K562 (cell line): Measurements from ENCODE around the gene NTRK2. TPM values are rescaled to one million over a fixed set of nuclear protein-coding genes. Genes with fewer than 3 reads are reported as not detected.

ENCODE experiments used
- ATAC-seq: fragments of 200-7000 bp; cut with Tn5 transposase; 3 replicates; pipeline ENCODE4 v1.9.1; 2020; ENCODE audit warnings: moderate library complexity
- BruUV-seq: library from RNA; stranded (reverse); fragments of 400-500 nt; replicated peaks from 2 replicates; lab custom pipeline; 2021; lab: Mats Ljungman, UMichigan
- CTCF ChIA-PET: fragments of 300-600 bp; formaldehyde crosslinking; extraction: SDS; loops from one replicate; lab custom pipeline; 2021; ENCODE audit warnings: low intra/inter-chr PET ratio; lab: Yijun Ruan, JAX
- POLR2A ChIA-PET: fragments of 300-600, 350-650 bp; sonication (Branson Sonifier 250); formaldehyde crosslinking; extraction: SDS; loops from one replicate; lab custom pipeline; 2021; ENCODE audit warnings: antibody characterized with exemption, inconsistent platforms; lab: Yijun Ruan, JAX
- DNase-seq, 4 experiments: peaks; one replicate each; pipeline versions ENCODE4 v3.0.0 to v3.0.0-alpha.2; 2011 to 2018; ENCODE audit warnings: low spot score in 3 of 4, mixed read lengths in 3 of 4; ENCODE audit errors: extremely low read depth in 1 of 4
- FAIRE-seq: peaks from 2 replicates; lab custom pipeline; 2011; peaks lifted over from hg19 to GRCh38; lab: Jason Lieb, UNC
- H2AFZ ChIP-seq: 2 replicates; pipeline ENCODE4 v1.6.0; 2011; ENCODE audit warnings: low read depth, low read length, control low read depth, inconsistent platforms
- H3K27ac ChIP-seq: fragments of 200-600 bp; 3 replicates; pipeline ENCODE4 v1.8.0; 2011; ENCODE audit warnings: low read depth, mild to moderate bottlenecking, control low read depth, inconsistent platforms, low read length, moderate library complexity, mixed read lengths; ENCODE audit errors: extremely low read depth
- H3K27me3 ChIP-seq, 2 experiments: fragments of 300-600 bp in 1 of 2; 2 replicates in 1 of 2; 3 replicates in 1 of 2; pipeline versions ENCODE4 v1.6.0 to v1.8.0; 2011; ENCODE audit warnings: inconsistent platforms in 2 of 2, low read length in 2 of 2, mild to moderate bottlenecking in 1 of 2, mixed read lengths in 1 of 2, moderate library complexity in 1 of 2; ENCODE audit not compliant: control insufficient read depth in 2 of 2, insufficient read depth in 2 of 2
- H3K36me3 ChIP-seq: fragments of 300-600 bp; 3 replicates; pipeline ENCODE4 v1.8.0; 2011; ENCODE audit warnings: mild to moderate bottlenecking, low read length, inconsistent platforms; ENCODE audit not compliant: control insufficient read depth, insufficient read depth
- H3K4me1 ChIP-seq, 2 experiments: fragments of 200-600 bp in 1 of 2; replicated peaks in 1 of 2; 2 replicates in 1 of 2; 3 replicates in 1 of 2; pipeline versions ENCODE4 v1.5.1 to v1.8.0; 2011; ENCODE audit warnings: inconsistent platforms in 2 of 2, low read length in 2 of 2, mild to moderate bottlenecking in 1 of 2, mixed read lengths in 1 of 2, moderate library complexity in 1 of 2; ENCODE audit not compliant: control insufficient read depth in 2 of 2, insufficient read depth in 2 of 2
- H3K4me2 ChIP-seq: 2 replicates; pipeline ENCODE4 v1.6.1; 2011; ENCODE audit warnings: low read length, control low read depth, inconsistent platforms, mixed read lengths; ENCODE audit not compliant: insufficient read depth
- H3K4me3 ChIP-seq: fragments of 200-600 bp; sonication (generic), shearing (Covaris generic); 2 replicates; pipeline ENCODE4 v1.5.1; 2016; ENCODE audit warnings: control low read depth, inconsistent platforms
- H3K79me2 ChIP-seq: fragments of 200-600 bp; 3 replicates; pipeline ENCODE4 v1.8.0; 2011; ENCODE audit warnings: low read length, inconsistent platforms; ENCODE audit not compliant: control insufficient read depth, insufficient read depth
- H3K9ac ChIP-seq, 2 experiments: 2 replicates each; pipeline versions ENCODE4 v1.6.0 to v1.6.1; 2011; ENCODE audit warnings: low read depth in 2 of 2, low read length in 2 of 2, control low read depth in 1 of 2, inconsistent platforms in 1 of 2, mild to moderate bottlenecking in 1 of 2, mixed read lengths in 1 of 2; ENCODE audit not compliant: insufficient read depth in 1 of 2
- H3K9me1 ChIP-seq: one replicate; pipeline ENCODE4 v1.6.0; 2011; ENCODE audit warnings: inconsistent platforms, mild to moderate bottlenecking, low read length, moderate library complexity; ENCODE audit not compliant: control insufficient read depth, insufficient read depth
- H3K9me3 ChIP-seq: replicated peaks from 2 replicates; pipeline ENCODE4 v1.5.1; 2011; ENCODE audit warnings: low read depth, low read length, inconsistent platforms; ENCODE audit not compliant: control insufficient read depth, insufficient read depth
- H4K20me1 ChIP-seq: replicated peaks from 2 replicates; pipeline ENCODE4 v1.6.1; 2011; ENCODE audit warnings: low read length, inconsistent platforms, mixed read lengths; ENCODE audit not compliant: control insufficient read depth, insufficient read depth
- CBX5 ChIP-seq: IDR thresholded peaks from 2 replicates; pipeline ENCODE4 v1.6.1; 2014; ENCODE audit warnings: low read depth, borderline replicate concordance
- HIVEP1 ChIP-seq: fragments of 250-450 bp; sonication (Bioruptor Pico); IDR thresholded peaks from 2 replicates; pipeline ENCODE4 v1.4.0; 2020; ENCODE audit warnings: mild to moderate bottlenecking
- KDM2B ChIP-seq: fragments of 250-450 bp; sonication (Bioruptor Pico); IDR thresholded peaks from 2 replicates; pipeline ENCODE4 v1.8.0; 2021; ENCODE audit warnings: mild to moderate bottlenecking, moderate library complexity
- MAZ ChIP-seq, 2 experiments: fragments of 450-650 bp in 1 of 2; sonication (generic) in 1 of 2; formaldehyde crosslinking; IDR thresholded peaks in 1 of 2; conservative IDR thresholded peaks in 1 of 2; 2 replicates each; pipeline versions ENCODE4 v1.4.0 to v1.5.0; 2020; ENCODE audit warnings: mild to moderate bottlenecking in 1 of 2, missing genetic modification reagents in 1 of 2
- MLX ChIP-seq, 2 experiments: fragments of 450-650 bp in 1 of 2; sonication (generic) in 1 of 2; formaldehyde crosslinking; conservative IDR thresholded peaks; 2 replicates each; pipeline versions ENCODE4 v1.4.0 to v1.8.1; 2020 to 2022; ENCODE audit warnings: mild to moderate bottlenecking in 1 of 2, missing genetic modification reagents in 1 of 2
- POLR3G ChIP-seq: IDR thresholded peaks from 2 replicates; pipeline ENCODE4 v1.6.1; 2011; ENCODE audit not compliant: insufficient read length, insufficient replicate concordance; ENCODE audit errors: extremely low read depth
- U2AF2 ChIP-seq: fragments of 200-400 bp; formaldehyde crosslinking; optimal IDR thresholded peaks from 2 replicates; pipeline ENCODE3; 2017; ENCODE audit warnings: low read depth, mild to moderate bottlenecking, low read length
- WGBS: fragments of 100-300 bp; shearing (Covaris generic); methylation state at CpG from one replicate; pipeline ENCODE4 v1.1.6; 2016; ENCODE audit warnings: low coverage, mixed read lengths; ENCODE audit not compliant: insufficient coverage; ENCODE audit errors: missing lambda C conversion rate; 5-methylcytosine and 5-hydroxymethylcytosine counted together
- in situ Hi-C: fragments of 300-500 bp; cut with MboI; formaldehyde crosslinking; loops from 4 replicates; pipeline ENCODE4 v1.15.0; 2018; ENCODE audit warnings: inconsistent platforms, mixed read lengths
- intact Hi-C: fragments of 100-400 bp; cut with micrococcal nuclease; formaldehyde crosslinking; loops from 2 replicates; pipeline ENCODE4 v1.14.2; 2022
- polyA plus RNA-seq, 8 experiments: library from polyadenylated mRNA; depleted of rRNA in 4 of 8; stranded (reverse) in 5 of 8; unstranded in 3 of 8; fragments of >200 nt; fragmentation: Nextera tagmentation in 2 of 8; fragmentation: Illumina TruSeq in 1 of 8; extraction: Ambion mirVana in 2 of 8; extraction: Trizol in 1 of 8; gene quantifications; 2 replicates each; pipeline versions ENCODE4 v1.2.1 to v1.2.3, GENCODE V29; 2011 to 2014; ENCODE audit warnings: inconsistent platforms in 1 of 8, missing spikeins in 1 of 8
- total RNA-seq, 7 experiments: library from RNA; depleted of rRNA in 6 of 7; stranded (reverse); fragments of >200 nt in 6 of 7; fragmentation: Illumina TruSeq in 2 of 7; extraction: Trizol in 2 of 7; gene quantifications; 2 replicates each; pipeline versions ENCODE4 v1.2.1 to v1.2.3, GENCODE V29; 2011 to 2021; ENCODE audit warnings: low replicate concordance in 1 of 7
- TF ChIP-seq, protein P1 (sequence below): fragments of 250-450 bp; sonication (Bioruptor Pico); IDR thresholded peaks from 2 replicates; pipeline ENCODE4 v1.4.0; 2020
- TF ChIP-seq, protein P2 (sequence below): sonication (generic); formaldehyde crosslinking; IDR thresholded peaks from 2 replicates; pipeline ENCODE4 v1.8.0; 2022; ENCODE audit warnings: missing genetic modification reagents, mild to moderate bottlenecking, moderate library complexity, borderline replicate concordance
- TF ChIP-seq, protein P3 (sequence below): fragments of 450-650 bp; IDR thresholded peaks from 2 replicates; pipeline ENCODE4 v1.6.1; 2017; ENCODE audit warnings: antibody characterized with exemption, mild to moderate bottlenecking
- TF ChIP-seq, protein P4 (sequence below): IDR thresholded peaks from 2 replicates; pipeline ENCODE4 v1.6.1; 2011; ENCODE audit warnings: borderline replicate concordance, low read depth, mild to moderate bottlenecking, moderate library complexity, low read length; ENCODE audit not compliant: insufficient read depth, poor library complexity, severe bottlenecking

NTRK2 gene
- total and polyA plus RNA-seq, 9 of the 15 experiments (the other 6 are each of a cell fraction or from before 2014, with no cell fraction given), result not detected

GRCh38 chr9:85038824-85039608, 369.5 kb downstream of the NTRK2 start:
- CTCF ChIA-PET, result no interaction called here
- ATAC-seq (no peak), FAIRE-seq (no peak), DNase-seq (no peak)
- H3K9me1 ChIP-seq, result no peaks in the 10 kb centered on the region
- no peak overlapping the region for H3K4me3 ChIP-seq
- no peaks in the 10 kb centered on the region for H3K27me3 ChIP-seq
- in situ Hi-C loops (no loop called here), intact Hi-C loops (no loop called here)
- POLR2A ChIA-PET, result no interaction called here
- no peaks in the 10 kb centered on the region for H3K79me2 ChIP-seq
- 0% methylated on average over 9 of the region's 9 CpGs for WGBS
- H3K4me1 ChIP-seq, result no peaks in the 10 kb centered on the region
- BruUV-seq, result no TSS peak
- H3K9ac ChIP-seq, result no peak overlapping the region
- H3K4me2 ChIP-seq, result no peak overlapping the region
- no peak overlapping the region for H3K27ac ChIP-seq
- H3K36me3 ChIP-seq, result no peaks in the 10 kb centered on the region
- no peaks in the 10 kb centered on the region for H4K20me1 ChIP-seq
- no peak overlapping the region for H2AFZ ChIP-seq
- no peaks in the 10 kb centered on the region for H3K9me3 ChIP-seq
- TF ChIP-seq MAZ (CRISPR knock-in tag; conservative IDR thresholded peaks at IDR 0.05 in 1 of 2, IDR thresholded peaks at IDR 0.05 in 1 of 2) (no peak), CBX5 (no peak), POLR3G (no peak), MLX (CRISPR knock-in tag; conservative IDR thresholded peaks at IDR 0.05) (no peak), HIVEP1 (CRISPR knock-in tag) (no peak), U2AF2 (no peak), KDM2B (CRISPR knock-in tag) (no peak)
- TF ChIP-seq, protein P1, sequence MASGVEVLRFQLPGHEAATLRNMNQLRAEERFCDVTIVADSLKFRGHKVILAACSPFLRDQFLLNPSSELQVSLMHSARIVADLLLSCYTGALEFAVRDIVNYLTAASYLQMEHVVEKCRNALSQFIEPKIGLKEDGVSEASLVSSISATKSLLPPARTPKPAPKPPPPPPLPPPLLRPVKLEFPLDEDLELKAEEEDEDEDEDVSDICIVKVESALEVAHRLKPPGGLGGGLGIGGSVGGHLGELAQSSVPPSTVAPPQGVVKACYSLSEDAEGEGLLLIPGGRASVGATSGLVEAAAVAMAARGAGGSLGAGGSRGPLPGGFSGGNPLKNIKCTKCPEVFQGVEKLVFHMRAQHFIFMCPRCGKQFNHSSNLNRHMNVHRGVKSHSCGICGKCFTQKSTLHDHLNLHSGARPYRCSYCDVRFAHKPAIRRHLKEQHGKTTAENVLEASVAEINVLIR, result no peak
- TF ChIP-seq, protein P2, sequence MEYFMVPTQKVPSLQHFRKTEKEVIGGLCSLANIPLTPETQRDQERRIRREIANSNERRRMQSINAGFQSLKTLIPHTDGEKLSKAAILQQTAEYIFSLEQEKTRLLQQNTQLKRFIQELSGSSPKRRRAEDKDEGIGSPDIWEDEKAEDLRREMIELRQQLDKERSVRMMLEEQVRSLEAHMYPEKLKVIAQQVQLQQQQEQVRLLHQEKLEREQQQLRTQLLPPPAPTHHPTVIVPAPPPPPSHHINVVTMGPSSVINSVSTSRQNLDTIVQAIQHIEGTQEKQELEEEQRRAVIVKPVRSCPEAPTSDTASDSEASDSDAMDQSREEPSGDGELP, result no peak
- TF ChIP-seq, protein P3, sequence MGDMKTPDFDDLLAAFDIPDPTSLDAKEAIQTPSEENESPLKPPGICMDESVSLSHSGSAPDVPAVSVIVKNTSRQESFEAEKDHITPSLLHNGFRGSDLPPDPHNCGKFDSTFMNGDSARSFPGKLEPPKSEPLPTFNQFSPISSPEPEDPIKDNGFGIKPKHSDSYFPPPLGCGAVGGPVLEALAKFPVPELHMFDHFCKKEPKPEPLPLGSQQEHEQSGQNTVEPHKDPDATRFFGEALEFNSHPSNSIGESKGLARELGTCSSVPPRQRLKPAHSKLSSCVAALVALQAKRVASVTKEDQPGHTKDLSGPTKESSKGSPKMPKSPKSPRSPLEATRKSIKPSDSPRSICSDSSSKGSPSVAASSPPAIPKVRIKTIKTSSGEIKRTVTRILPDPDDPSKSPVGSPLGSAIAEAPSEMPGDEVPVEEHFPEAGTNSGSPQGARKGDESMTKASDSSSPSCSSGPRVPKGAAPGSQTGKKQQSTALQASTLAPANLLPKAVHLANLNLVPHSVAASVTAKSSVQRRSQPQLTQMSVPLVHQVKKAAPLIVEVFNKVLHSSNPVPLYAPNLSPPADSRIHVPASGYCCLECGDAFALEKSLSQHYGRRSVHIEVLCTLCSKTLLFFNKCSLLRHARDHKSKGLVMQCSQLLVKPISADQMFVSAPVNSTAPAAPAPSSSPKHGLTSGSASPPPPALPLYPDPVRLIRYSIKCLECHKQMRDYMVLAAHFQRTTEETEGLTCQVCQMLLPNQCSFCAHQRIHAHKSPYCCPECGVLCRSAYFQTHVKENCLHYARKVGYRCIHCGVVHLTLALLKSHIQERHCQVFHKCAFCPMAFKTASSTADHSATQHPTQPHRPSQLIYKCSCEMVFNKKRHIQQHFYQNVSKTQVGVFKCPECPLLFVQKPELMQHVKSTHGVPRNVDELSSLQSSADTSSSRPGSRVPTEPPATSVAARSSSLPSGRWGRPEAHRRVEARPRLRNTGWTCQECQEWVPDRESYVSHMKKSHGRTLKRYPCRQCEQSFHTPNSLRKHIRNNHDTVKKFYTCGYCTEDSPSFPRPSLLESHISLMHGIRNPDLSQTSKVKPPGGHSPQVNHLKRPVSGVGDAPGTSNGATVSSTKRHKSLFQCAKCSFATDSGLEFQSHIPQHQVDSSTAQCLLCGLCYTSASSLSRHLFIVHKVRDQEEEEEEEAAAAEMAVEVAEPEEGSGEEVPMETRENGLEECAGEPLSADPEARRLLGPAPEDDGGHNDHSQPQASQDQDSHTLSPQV, result no peak
- TF ChIP-seq, protein P4, sequence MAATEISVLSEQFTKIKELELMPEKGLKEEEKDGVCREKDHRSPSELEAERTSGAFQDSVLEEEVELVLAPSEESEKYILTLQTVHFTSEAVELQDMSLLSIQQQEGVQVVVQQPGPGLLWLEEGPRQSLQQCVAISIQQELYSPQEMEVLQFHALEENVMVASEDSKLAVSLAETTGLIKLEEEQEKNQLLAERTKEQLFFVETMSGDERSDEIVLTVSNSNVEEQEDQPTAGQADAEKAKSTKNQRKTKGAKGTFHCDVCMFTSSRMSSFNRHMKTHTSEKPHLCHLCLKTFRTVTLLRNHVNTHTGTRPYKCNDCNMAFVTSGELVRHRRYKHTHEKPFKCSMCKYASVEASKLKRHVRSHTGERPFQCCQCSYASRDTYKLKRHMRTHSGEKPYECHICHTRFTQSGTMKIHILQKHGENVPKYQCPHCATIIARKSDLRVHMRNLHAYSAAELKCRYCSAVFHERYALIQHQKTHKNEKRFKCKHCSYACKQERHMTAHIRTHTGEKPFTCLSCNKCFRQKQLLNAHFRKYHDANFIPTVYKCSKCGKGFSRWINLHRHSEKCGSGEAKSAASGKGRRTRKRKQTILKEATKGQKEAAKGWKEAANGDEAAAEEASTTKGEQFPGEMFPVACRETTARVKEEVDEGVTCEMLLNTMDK, result no peak
